Measurements from ENCODE around the gene PRSS33.

PRSS33 gene

DNA sequence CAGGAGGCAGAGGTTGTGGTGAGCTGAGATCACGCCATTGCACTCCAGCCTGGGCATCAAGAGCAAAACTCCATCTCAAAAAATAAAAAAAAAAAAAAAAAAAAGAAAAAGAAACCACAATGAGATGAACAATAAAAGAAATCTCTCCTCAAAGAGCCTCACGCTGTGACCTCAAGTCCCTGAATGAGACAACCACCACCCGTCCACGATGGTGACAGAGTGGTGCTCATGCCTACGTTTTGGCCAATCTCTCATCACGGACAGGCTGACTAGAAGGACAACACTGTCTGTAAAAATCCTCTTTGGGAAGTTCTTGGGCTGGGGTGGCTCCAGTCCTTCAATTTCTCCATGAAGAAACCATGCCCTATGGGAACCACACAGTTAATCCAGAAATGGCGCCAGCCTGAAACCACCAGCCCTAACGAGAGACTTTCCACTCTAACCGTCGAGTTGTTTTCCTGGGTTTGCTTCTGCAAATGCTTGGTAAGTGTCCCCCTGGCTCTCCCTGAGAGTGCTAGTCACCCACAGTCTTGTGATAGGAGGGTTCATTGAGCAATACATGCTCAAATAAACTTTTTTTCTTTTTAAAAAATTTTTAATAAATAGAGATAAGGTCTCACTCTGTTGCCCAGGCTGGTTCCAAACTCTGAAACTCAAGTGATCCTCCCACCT, 52.4 kb downstream of the PRSS33 start:
- Histone ChIP-seq H2AFZ (ENCODE audit: low read depth, low read length, severe bottlenecking) (no peak overlapping the region), H4K20me1 (ENCODE audit: low read depth, low read length) (no peaks in the 10 kb centered on the region), H3K9me3 (ENCODE audit: insufficient read depth, low read length) (no peaks in the 10 kb centered on the region), H3K9me2 (replicated peaks; ENCODE audit: insufficient read depth, low read length) (no peaks in the 10 kb centered on the region), H3K36me3 (ENCODE audit: low read length) (no peaks in the 10 kb centered on the region), H3K4me3 (ENCODE audit: insufficient read depth, low read length, poor library complexity, severe bottlenecking) (no peak overlapping the region), H3K27me3 (ENCODE audit: low read length) (no peaks in the 10 kb centered on the region), H3K27ac (ENCODE audit: low read depth, low read length) (no peak overlapping the region), H3K9ac (ENCODE audit: low read length) (no peak overlapping the region), H3K4me2 (ENCODE audit: low read depth, low read length, poor library complexity, severe bottlenecking) (no peak overlapping the region), H3K79me2 (ENCODE audit: insufficient read depth, low read length) (no peaks in the 10 kb centered on the region), H3F3A (ENCODE audit: insufficient read depth) (no peaks in the 10 kb centered on the region)
- TF ChIP-seq CTCF (IDR thresholded peaks at IDR 0.05; ENCODE audit: insufficient read depth, low read length, poor library complexity, severe bottlenecking) (no peak), EZH2phosphoT487 (conservative IDR thresholded peaks at IDR 0.05; ENCODE audit: low read length) (no peak)

All from SU-DHL-6 (cell line).